Measurements from ENCODE around the gene EDDM3A. TPM values are rescaled to one million over a fixed set of nuclear protein-coding genes. Genes with fewer than 3 reads are reported as not detected.

The EDDM3A gene
- total RNA-seq, 2 experiments from 2014 or later: not detected

GRCh38 chr14:20794644-20795369, 49.1 kb downstream of the EDDM3A start:
- DNase-seq (no peak), ATAC-seq (no peak)
- CTCF ChIA-PET: no interaction called here
- Mint-ChIP-seq H3K27ac (no peak overlapping the region), H3K9me3 (no peaks in the 10 kb centered on the region), H3K27me3 (peaks cover 2% of the 10 kb centered on the region), H3K36me3 (ENCODE audit: low read depth) (no peaks in the 10 kb centered on the region), H3K4me1 (ENCODE audit: low read depth) (no peaks in the 10 kb centered on the region), H3K4me3 (no peak overlapping the region)
- TF ChIP-seq CTCF (IDR thresholded peaks at IDR 0.05): no peak
- intact Hi-C loops (cut with micrococcal nuclease): no loop called here
- POLR2A ChIA-PET: no interaction called here

GRCh38 chr14:20797164-20797563, 51.5 kb downstream of the EDDM3A start:
- H3K27ac Mint-ChIP-seq: no peak overlapping the region
- no peaks in the 10 kb centered on the region for H3K4me1 Mint-ChIP-seq (ENCODE audit: low read depth)
- no peaks in the 10 kb centered on the region for H3K36me3 Mint-ChIP-seq (ENCODE audit: low read depth)
- ChIA-PET CTCF (no interaction called here), POLR2A (no interaction called here)
- no peak overlapping the region for H3K4me3 Mint-ChIP-seq
- H3K9me3 Mint-ChIP-seq: no peaks in the 10 kb centered on the region
- DNase-seq: no peak
- ATAC-seq: no peak
- intact Hi-C loops (cut with micrococcal nuclease): no loop called here
- no peak for TF ChIP-seq CTCF (IDR thresholded peaks at IDR 0.05)
- H3K27me3 Mint-ChIP-seq: peaks cover 2% of the 10 kb centered on the region

Other genes starting within 250 kb of the EDDM3A start
- gene RNASE10, start 240.3 kb upstream of the EDDM3A start, total RNA-seq: under 1 TPM in 1 of 2 experiments, not detected in 1; 0.23 TPM
- gene RNASE9, start 184.8 kb upstream of the EDDM3A start, total RNA-seq: not detected
- gene RNASE11, start 157.9 kb upstream of the EDDM3A start, total RNA-seq: not detected
- not detected for gene RNASE12, start 154.5 kb upstream of the EDDM3A start, total RNA-seq
- not detected for gene OR6S1, start 104.2 kb upstream of the EDDM3A start, total RNA-seq
- gene RNASE4, start 61.3 kb upstream of the EDDM3A start, total RNA-seq: 1 to 10 TPM; 1.0 to 1.1 TPM
- under 1 TPM; 0.87 to 0.92 TPM for gene ANG, start 57.1 kb upstream of the EDDM3A start, total RNA-seq
- not detected for gene EDDM3B, start 22.5 kb downstream of the EDDM3A start, total RNA-seq
- gene RNASE6, start 35.4 kb downstream of the EDDM3A start, total RNA-seq: under 1 TPM in 1 of 2 experiments, not detected in 1; 0.25 TPM
- not detected for gene RNASE1, start 57.0 kb downstream of the EDDM3A start, total RNA-seq
- gene RNASE3, start 145.5 kb downstream of the EDDM3A start, total RNA-seq: not detected
- gene RNASE2, start 209.6 kb downstream of the EDDM3A start, total RNA-seq: not detected
- 10 to 100 TPM; 88.4 to 92.0 TPM for gene METTL17, start 244.1 kb downstream of the EDDM3A start, total RNA-seq

Measured in activated CD8-positive, alpha-beta T cell treated with anti-CD3 and anti-CD28 coated beads for 36 hours (primary cell).